T-cell (primary cell): Measurements from ENCODE around the gene CATSPERD. TPM values are rescaled to one million over a fixed set of nuclear protein-coding genes. Genes with fewer than 3 reads are reported as not detected.

Experiments
- ATAC-seq, 4 experiments: fragments of 200-7000 bp in 3 of 4; fragments of 150-1000 bp in 1 of 4; cut with Tn5 transposase; replicated peaks in 1 of 4; 1 replicate in 3 of 4; 2 replicates in 1 of 4; pipeline ENCODE4 v1.10.0; 2021; ENCODE audit warnings: moderate library complexity in 3 of 4, mild to moderate bottlenecking in 2 of 4, moderate number of reproducible peaks in 1 of 4
- CTCF ChIA-PET, 2 donors: fragments of 300-600 bp; sonication (Branson Sonifier 250); formaldehyde crosslinking; loops; one replicate each; lab custom pipeline; 2022; ENCODE audit warnings: antibody characterized with exemption in 2 of 2; lab: Charles Lee
- POLR2A ChIA-PET, 2 donors: fragments of 300-600 bp; sonication (Branson Sonifier 250); formaldehyde crosslinking; loops; one replicate each; lab custom pipeline; 2022; ENCODE audit warnings: antibody characterized with exemption in 2 of 2; lab: Charles Lee
- DNase-seq, 35 experiments: peaks; one replicate each; pipeline versions ENCODE4 v3.0.0 to v3.0.0-alpha.2; 2013 to 2023
- H3K27ac ChIP-seq: one replicate; pipeline ENCODE4 v1.5.1; 2013; ENCODE audit warnings: low read length
- H3K27me3 ChIP-seq, 2 experiments: replicated peaks in 1 of 2; 1 replicate in 1 of 2; 2 replicates in 1 of 2; pipeline versions ENCODE4 v1.6.1 to v1.7.0; 2013; ENCODE audit warnings: low read length in 1 of 2, mixed read lengths in 1 of 2; ENCODE audit not compliant: control insufficient read depth in 2 of 2, insufficient read depth in 2 of 2; ENCODE audit errors: extremely low read depth in 1 of 2
- H3K36me3 ChIP-seq, 2 donors: 1 replicate in 1 of 2; 2 replicates in 1 of 2; pipeline versions ENCODE4 v1.6.1 to v1.7.0; 2013; ENCODE audit warnings: low read length in 1 of 2; ENCODE audit not compliant: control insufficient read depth in 2 of 2, insufficient read depth in 1 of 2; ENCODE audit errors: extremely low read depth in 1 of 2
- H3K4me1 ChIP-seq, 2 experiments: 1 replicate in 1 of 2; 2 replicates in 1 of 2; pipeline versions ENCODE4 v1.6.1 to v1.7.0; 2013; ENCODE audit warnings: low read length in 2 of 2, mixed read lengths in 1 of 2; ENCODE audit not compliant: insufficient read depth in 2 of 2, control insufficient read depth in 1 of 2; ENCODE audit errors: extremely low read depth in 1 of 2
- H3K4me3 ChIP-seq, 2 donors: 1 replicate in 1 of 2; 2 replicates in 1 of 2; pipeline versions ENCODE4 v1.5.1 to v1.7.0; 2013; ENCODE audit warnings: mild to moderate bottlenecking in 2 of 2, low read length in 1 of 2, moderate library complexity in 1 of 2; ENCODE audit not compliant: control insufficient read depth in 1 of 2; ENCODE audit errors: extremely low read depth in 1 of 2
- H3K9me3 ChIP-seq: 2 replicates; pipeline ENCODE4 v1.7.0; 2013
- H3K27ac Mint-ChIP-seq, 2 donors: one replicate each; pipeline ENCODE4 v1.8.0; 2020 to 2021; ENCODE audit warnings: mild to moderate bottlenecking in 2 of 2, mixed read lengths in 2 of 2
- H3K27me3 Mint-ChIP-seq, 2 donors: one replicate each; pipeline ENCODE4 v1.8.0; 2021 to 2022; ENCODE audit warnings: mixed read lengths in 2 of 2
- H3K36me3 Mint-ChIP-seq: one replicate; pipeline ENCODE4 v1.8.0; 2021; ENCODE audit warnings: mixed read lengths
- H3K4me1 Mint-ChIP-seq, 3 donors: one replicate each; pipeline ENCODE4 v1.8.0; 2020 to 2022; ENCODE audit warnings: mixed read lengths in 3 of 3, mild to moderate bottlenecking in 1 of 3
- H3K4me3 Mint-ChIP-seq, 3 donors: one replicate each; pipeline ENCODE4 v1.8.0; 2020 to 2022; ENCODE audit warnings: mild to moderate bottlenecking in 3 of 3, mixed read lengths in 3 of 3, moderate library complexity in 3 of 3
- H3K9me3 Mint-ChIP-seq, 3 donors: one replicate each; pipeline ENCODE4 v1.8.0; 2020 to 2022; ENCODE audit warnings: mixed read lengths in 3 of 3
- WGBS: methylation state at CpG from one replicate; pipeline ENCODE4 v1.1.5; 2013; ENCODE audit warnings: missing lambda C conversion rate; ENCODE audit not compliant: insufficient coverage; 5-methylcytosine and 5-hydroxymethylcytosine counted together
- total RNA-seq, 35 experiments: library from RNA in 6 of 35; stranded (reverse) in 6 of 35; fragments of 120-200 nt in 1 of 35; gene quantifications; one replicate each; pipeline versions ENCODE4 v1.2.1 to v1.2.4 and lab custom pipeline; 2013 to 2026

Gene CATSPERD
- total RNA-seq, 5 donors from 2014 or later (not counting 1 experiment from before 2014, with no cell fraction given) = not detected

DNA sequence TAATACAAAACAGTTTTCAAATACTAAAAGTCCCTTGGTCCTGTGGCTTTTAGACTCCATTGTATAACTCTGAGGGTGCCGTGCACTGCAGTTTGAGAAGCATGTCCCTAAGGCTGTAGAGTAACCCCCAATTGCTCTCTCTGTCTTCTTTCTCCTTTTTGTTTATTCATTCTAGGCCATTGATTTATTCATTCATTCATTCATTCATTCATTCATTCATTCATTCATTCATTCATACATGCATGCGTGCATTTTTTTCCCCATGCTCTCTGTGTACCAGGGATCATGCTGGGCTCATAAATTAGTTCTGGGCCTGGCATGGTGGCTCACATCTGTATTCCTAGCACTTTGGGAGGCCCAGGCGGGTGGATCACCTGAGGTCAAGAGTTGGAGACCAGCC lies 44.8 kb downstream of the CATSPERD start:
- ChIA-PET POLR2A (no interaction called here), CTCF (no interaction called here)
- Histone ChIP-seq H3K27me3 (no peaks in the 10 kb centered on the region), H3K36me3 (no peaks in the 10 kb centered on the region), H3K4me1 (no peaks in the 10 kb centered on the region), H3K9me3 (no peaks in the 10 kb centered on the region), H3K4me3 (no peak overlapping the region), H3K27ac (no peak overlapping the region)
- Mint-ChIP-seq H3K4me3 (no peak overlapping the region), H3K4me1 (no peaks in the 10 kb centered on the region), H3K27me3 (peaks cover 0 to 4% of the 10 kb centered on the region in 2 donors), H3K36me3 (no peaks in the 10 kb centered on the region), H3K27ac (no peak overlapping the region), H3K9me3 (no peaks in the 10 kb centered on the region)
- no peak for ATAC-seq
- 94% methylated on average over 2 of the region's 3 CpGs for WGBS
- no peak for DNase-seq

DNA sequence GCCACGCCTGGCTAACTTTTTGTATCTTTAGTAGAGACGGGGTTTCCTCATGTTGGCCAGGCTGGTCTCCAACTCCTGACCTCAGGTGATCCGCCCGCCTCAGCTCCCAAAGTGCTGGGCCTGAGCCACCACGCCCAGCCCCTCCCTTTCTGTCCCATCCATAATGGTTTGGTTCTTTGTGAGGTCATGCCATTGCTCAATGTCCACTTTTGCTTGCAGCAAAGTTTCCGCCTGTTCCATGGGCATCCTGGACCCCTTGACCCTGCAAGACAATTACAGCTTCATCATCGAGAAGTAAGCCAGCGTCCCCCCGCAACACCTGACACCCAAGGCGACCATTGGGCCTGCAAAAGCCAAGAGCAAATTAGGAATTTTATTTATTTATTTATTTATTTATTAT lies 47.5 kb downstream of the CATSPERD start:
- DNase-seq (no peak), ATAC-seq (no peak)
- WGBS = 93% methylated on average over 2 of the region's 10 CpGs
- H3K27ac ChIP-seq = no peak overlapping the region
- Mint-ChIP-seq H3K27me3 (peaks cover under 1 to 3% of the 10 kb centered on the region in 2 donors), H3K27ac (no peak overlapping the region), H3K4me3 (no peak overlapping the region), H3K9me3 (no peaks in the 10 kb centered on the region), H3K36me3 (no peaks in the 10 kb centered on the region), H3K4me1 (no peaks in the 10 kb centered on the region)
- no peaks in the 10 kb centered on the region for H3K36me3 ChIP-seq
- ChIA-PET POLR2A (no interaction called here), CTCF (no interaction called here)
- peaks cover 0 to 5% of the 10 kb centered on the region in 2 experiments for H3K27me3 ChIP-seq
- H3K9me3 ChIP-seq = no peaks in the 10 kb centered on the region
- H3K4me1 ChIP-seq = no peaks in the 10 kb centered on the region
- no peak overlapping the region for H3K4me3 ChIP-seq

GRCh38 chr19:5772416-5772815 lies 52.0 kb downstream of the CATSPERD start:
- no peak for DNase-seq
- ChIA-PET CTCF (no interaction called here), POLR2A (no interaction called here)
- Mint-ChIP-seq H3K27me3 (peaks cover 0 to 3% of the 10 kb centered on the region in 2 donors), H3K4me1 (no peaks in the 10 kb centered on the region), H3K27ac (no peak overlapping the region), H3K4me3 (no peak overlapping the region), H3K36me3 (no peaks in the 10 kb centered on the region), H3K9me3 (no peaks in the 10 kb centered on the region)
- H3K27ac ChIP-seq = no peak overlapping the region
- H3K4me3 ChIP-seq = no peak overlapping the region
- 81% methylated on average over 14 of the region's 19 CpGs for WGBS
- no peaks in the 10 kb centered on the region for H3K4me1 ChIP-seq
- H3K9me3 ChIP-seq = no peaks in the 10 kb centered on the region
- no peak for ATAC-seq
- H3K27me3 ChIP-seq = peaks cover 0 to 24% of the 10 kb centered on the region in 2 experiments
- H3K36me3 ChIP-seq = no peaks in the 10 kb centered on the region

DNA sequence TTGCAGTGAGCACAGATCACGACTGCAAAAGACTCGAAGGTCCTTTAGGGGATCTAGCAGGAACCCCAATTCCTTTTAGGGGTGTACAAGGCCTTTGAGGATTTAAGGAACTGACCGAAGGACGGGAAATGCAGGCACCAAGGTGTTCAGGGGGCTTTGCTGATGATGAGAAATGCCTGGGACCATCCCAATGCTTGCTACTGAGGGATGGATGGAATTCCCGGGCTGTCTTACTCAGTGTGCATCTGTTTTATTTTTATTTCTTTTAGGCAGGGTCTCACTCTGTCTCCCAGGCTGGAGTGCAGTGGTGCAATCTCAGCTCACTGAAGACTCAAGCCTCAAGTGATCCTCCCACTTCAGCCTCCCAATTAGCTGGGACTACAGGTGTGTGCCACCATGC lies 52.8 kb downstream of the CATSPERD start:
- no peaks in the 10 kb centered on the region for H3K9me3 Mint-ChIP-seq
- DNase-seq (no peak), ATAC-seq (no peak)
- Histone ChIP-seq H3K4me1 (no peaks in the 10 kb centered on the region), H3K9me3 (no peaks in the 10 kb centered on the region), H3K27me3 (peaks cover 0 to 24% of the 10 kb centered on the region in 2 experiments), H3K27ac (no peak overlapping the region), H3K4me3 (no peak overlapping the region), H3K36me3 (no peaks in the 10 kb centered on the region)
- no peak overlapping the region for H3K27ac Mint-ChIP-seq
- no peaks in the 10 kb centered on the region for H3K4me1 Mint-ChIP-seq
- no peaks in the 10 kb centered on the region for H3K36me3 Mint-ChIP-seq
- no peak overlapping the region for H3K4me3 Mint-ChIP-seq
- ChIA-PET POLR2A (no interaction called here), CTCF (interaction anchor here in 1 of 2 donors (0.7 kb wide), 1 partner anchor 1138 kb away, joined by 7 read pairs; no protein-coding TSS in a partner anchor)
- H3K27me3 Mint-ChIP-seq = peaks cover 0 to 3% of the 10 kb centered on the region in 2 donors
- 88% methylated on average over 2 of the region's 5 CpGs for WGBS

GRCh38 chr19:5774921-5775320 lies 54.5 kb downstream of the CATSPERD start:
- no peaks in the 10 kb centered on the region for H3K9me3 Mint-ChIP-seq
- no peak for ATAC-seq
- POLR2A ChIA-PET = no interaction called here
- no peak overlapping the region for H3K4me3 ChIP-seq
- no peaks in the 10 kb centered on the region for H3K36me3 Mint-ChIP-seq
- peaks cover 0 to 24% of the 10 kb centered on the region in 2 experiments for H3K27me3 ChIP-seq
- no peaks in the 10 kb centered on the region for H3K4me1 ChIP-seq
- H3K36me3 ChIP-seq = no peaks in the 10 kb centered on the region
- WGBS = 85% methylated on average over 4 of the region's 8 CpGs
- DNase-seq = no peak
- no peaks in the 10 kb centered on the region for H3K4me1 Mint-ChIP-seq
- no peak overlapping the region for H3K27ac ChIP-seq
- H3K4me3 Mint-ChIP-seq = no peak overlapping the region
- H3K9me3 ChIP-seq = no peaks in the 10 kb centered on the region
- CTCF ChIA-PET = no interaction called here
- peaks cover 0 to 3% of the 10 kb centered on the region in 2 donors for H3K27me3 Mint-ChIP-seq
- no peak overlapping the region for H3K27ac Mint-ChIP-seq

GRCh38 chr19:5775668-5776309 lies 55.4 kb downstream of the CATSPERD start:
- POLR2A ChIA-PET = no interaction called here
- H3K36me3 Mint-ChIP-seq = no peaks in the 10 kb centered on the region
- Histone ChIP-seq H3K27me3 (peaks cover 0 to 24% of the 10 kb centered on the region in 2 experiments), H3K27ac (no peak overlapping the region), H3K9me3 (no peaks in the 10 kb centered on the region), H3K4me3 (no peak overlapping the region), H3K4me1 (no peaks in the 10 kb centered on the region), H3K36me3 (no peaks in the 10 kb centered on the region)
- CTCF ChIA-PET = no interaction called here
- no peak overlapping the region for H3K4me3 Mint-ChIP-seq
- DNase-seq (no peak), ATAC-seq (no peak)
- peaks cover 0 to 3% of the 10 kb centered on the region in 2 donors for H3K27me3 Mint-ChIP-seq
- H3K4me1 Mint-ChIP-seq = no peaks in the 10 kb centered on the region
- 74% methylated on average over 9 of the region's 17 CpGs for WGBS
- no peak overlapping the region for H3K27ac Mint-ChIP-seq
- H3K9me3 Mint-ChIP-seq = no peaks in the 10 kb centered on the region
